A673 (cell line): Measurements from ENCODE around the gene OLIG1. TPM values are rescaled to one million over a fixed set of nuclear protein-coding genes. Genes with fewer than 3 reads are reported as not detected.

Experiments used
- BruUV-seq: library from RNA; stranded (reverse); fragments of 400-500 nt; replicated peaks from 2 replicates; lab custom pipeline; 2021; lab: Mats Ljungman, UMichigan
- CTCF ChIA-PET: fragments of 300-600 bp; sonication (Branson Sonifier 250); formaldehyde crosslinking; loops from one replicate; lab custom pipeline; 2022; ENCODE audit warnings: antibody characterized with exemption; lab: Charles Lee
- POLR2A ChIA-PET: fragments of 300-600 bp; sonication (Branson Sonifier 250); formaldehyde crosslinking; loops from one replicate; lab custom pipeline; 2022; ENCODE audit warnings: antibody characterized with exemption; ENCODE audit not compliant: low non-redundant PET; lab: Charles Lee
- DNase-seq: peaks from one replicate; pipeline ENCODE4 v3.0.0-alpha.2; 2015; ENCODE audit warnings: low spot score
- H3K27ac ChIP-seq: fragments of 200-600 bp; sonication (generic); 2 replicates; pipeline ENCODE4 v1.5.1; 2016; ENCODE audit warnings: mixed run types, low read depth, mild to moderate bottlenecking, mixed read lengths, antibody characterized with exemption, low read length; ENCODE audit not compliant: poor library complexity, severe bottlenecking
- H3K27me3 ChIP-seq: fragments of 200-600 bp; sonication (generic); replicated peaks from 2 replicates; pipeline ENCODE4 v1.6.1; 2017; ENCODE audit warnings: mixed run types, low read depth, mild to moderate bottlenecking, mixed read lengths, antibody characterized with exemption, low read length; ENCODE audit not compliant: insufficient read depth, poor library complexity
- H3K36me3 ChIP-seq: fragments of 200-600 bp; sonication (generic); 2 replicates; pipeline ENCODE4 v1.6.1; 2016; ENCODE audit warnings: mixed run types, mild to moderate bottlenecking, mixed read lengths, antibody characterized with exemption, low read length; ENCODE audit not compliant: insufficient read depth, poor library complexity, severe bottlenecking
- H3K4me1 ChIP-seq: fragments of 200-600 bp; sonication (generic); 2 replicates; pipeline ENCODE4 v1.6.1; 2017; ENCODE audit warnings: mixed run types, mild to moderate bottlenecking, mixed read lengths, antibody characterized with exemption, low read length; ENCODE audit not compliant: insufficient read depth, poor library complexity, severe bottlenecking
- H3K4me3 ChIP-seq: fragments of 200-600 bp; sonication (generic); 2 replicates; pipeline ENCODE4 v1.5.1; 2016; ENCODE audit warnings: low read depth, mixed run types, mild to moderate bottlenecking, mixed read lengths, low read length; ENCODE audit not compliant: poor library complexity, severe bottlenecking
- H3K9me3 ChIP-seq: fragments of 200-600 bp; sonication (generic); 2 replicates; pipeline ENCODE4 v1.6.1; 2016; ENCODE audit warnings: mixed run types, low read depth, mild to moderate bottlenecking, mixed read lengths, antibody characterized with exemption, low read length; ENCODE audit not compliant: poor library complexity, severe bottlenecking
- EZH2 ChIP-seq: fragments of 200-600 bp; sonication (generic); IDR thresholded peaks from 2 replicates; pipeline ENCODE4 v1.6.1; 2017; ENCODE audit warnings: borderline replicate concordance, low read depth, mild to moderate bottlenecking, mixed read lengths, antibody characterized with exemption, low read length; ENCODE audit not compliant: poor library complexity, severe bottlenecking
- intact Hi-C: fragments of 100-400 bp; cut with micrococcal nuclease; formaldehyde crosslinking; loops from one replicate; pipeline ENCODE4 v1.10.0; 2022; ENCODE audit not compliant: unreplicated experiment
- total RNA-seq: library from RNA; stranded (reverse); gene quantifications from 2 replicates; pipeline ENCODE4 v1.2.3, GENCODE V29; 2021
- TF ChIP-seq, protein P1 (sequence below): fragments of 300-800, 200-600 bp; sonication (generic); conservative IDR thresholded peaks from 2 replicates; pipeline ENCODE4 v1.5.1; 2017; ENCODE audit warnings: low read depth, mild to moderate bottlenecking, antibody characterized with exemption, low read length, moderate library complexity, mixed read lengths

OLIG1 gene
- total RNA-seq, 1 experiment from 2014 or later: not detected

DNA sequence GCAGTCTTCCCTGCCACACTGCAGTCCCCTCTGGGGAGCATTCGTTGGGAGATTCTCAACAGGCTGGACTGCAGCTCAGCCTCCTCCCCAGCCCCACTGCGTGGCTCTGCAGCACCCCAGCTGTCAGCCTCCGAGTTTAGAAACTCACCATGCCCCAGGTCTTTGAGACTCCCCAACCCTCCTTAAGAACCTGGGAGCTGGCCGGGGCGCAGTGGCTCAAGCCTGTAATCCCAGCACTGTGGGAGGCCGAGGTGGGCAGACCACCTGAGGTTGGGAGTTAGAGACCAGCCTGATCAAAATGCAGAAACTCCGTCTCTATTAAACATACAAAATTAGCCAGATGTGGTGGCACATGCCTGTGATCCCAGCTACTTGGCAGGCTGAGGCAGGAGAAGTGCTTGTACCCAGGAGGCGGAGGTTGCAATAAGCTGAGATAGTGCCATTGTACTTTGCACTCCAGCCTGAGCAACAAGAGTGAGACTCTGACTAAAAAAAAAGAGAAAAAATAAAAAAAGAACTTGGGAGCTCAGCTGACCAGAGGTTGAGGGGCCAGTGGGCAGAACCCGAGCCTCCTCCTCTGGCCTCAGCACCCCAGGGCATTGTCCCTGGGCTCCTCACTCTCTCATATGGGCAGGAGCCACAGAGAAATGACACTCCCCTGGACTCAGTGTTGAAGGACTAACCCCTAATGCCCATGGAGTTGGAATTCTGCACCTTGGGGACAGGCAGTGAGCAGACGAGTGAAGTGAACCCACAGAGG lies 38.6 kb upstream of the OLIG1 start:
- no peak overlapping the region for H3K4me3 ChIP-seq
- H3K27me3 ChIP-seq: peaks cover 95% of the 10 kb centered on the region
- H3K4me1 ChIP-seq: no peaks in the 10 kb centered on the region
- H3K9me3 ChIP-seq: no peaks in the 10 kb centered on the region
- H3K27ac ChIP-seq: no peak overlapping the region
- ChIA-PET POLR2A (no interaction called here), CTCF (no interaction called here)
- no TSS peak for BruUV-seq
- no peaks in the 10 kb centered on the region for H3K36me3 ChIP-seq
- TF ChIP-seq, protein P1, sequence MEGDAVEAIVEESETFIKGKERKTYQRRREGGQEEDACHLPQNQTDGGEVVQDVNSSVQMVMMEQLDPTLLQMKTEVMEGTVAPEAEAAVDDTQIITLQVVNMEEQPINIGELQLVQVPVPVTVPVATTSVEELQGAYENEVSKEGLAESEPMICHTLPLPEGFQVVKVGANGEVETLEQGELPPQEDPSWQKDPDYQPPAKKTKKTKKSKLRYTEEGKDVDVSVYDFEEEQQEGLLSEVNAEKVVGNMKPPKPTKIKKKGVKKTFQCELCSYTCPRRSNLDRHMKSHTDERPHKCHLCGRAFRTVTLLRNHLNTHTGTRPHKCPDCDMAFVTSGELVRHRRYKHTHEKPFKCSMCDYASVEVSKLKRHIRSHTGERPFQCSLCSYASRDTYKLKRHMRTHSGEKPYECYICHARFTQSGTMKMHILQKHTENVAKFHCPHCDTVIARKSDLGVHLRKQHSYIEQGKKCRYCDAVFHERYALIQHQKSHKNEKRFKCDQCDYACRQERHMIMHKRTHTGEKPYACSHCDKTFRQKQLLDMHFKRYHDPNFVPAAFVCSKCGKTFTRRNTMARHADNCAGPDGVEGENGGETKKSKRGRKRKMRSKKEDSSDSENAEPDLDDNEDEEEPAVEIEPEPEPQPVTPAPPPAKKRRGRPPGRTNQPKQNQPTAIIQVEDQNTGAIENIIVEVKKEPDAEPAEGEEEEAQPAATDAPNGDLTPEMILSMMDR: no peak
- no peak for TF ChIP-seq EZH2
- intact Hi-C loops: no loop called here
- DNase-seq: no peak

DNA sequence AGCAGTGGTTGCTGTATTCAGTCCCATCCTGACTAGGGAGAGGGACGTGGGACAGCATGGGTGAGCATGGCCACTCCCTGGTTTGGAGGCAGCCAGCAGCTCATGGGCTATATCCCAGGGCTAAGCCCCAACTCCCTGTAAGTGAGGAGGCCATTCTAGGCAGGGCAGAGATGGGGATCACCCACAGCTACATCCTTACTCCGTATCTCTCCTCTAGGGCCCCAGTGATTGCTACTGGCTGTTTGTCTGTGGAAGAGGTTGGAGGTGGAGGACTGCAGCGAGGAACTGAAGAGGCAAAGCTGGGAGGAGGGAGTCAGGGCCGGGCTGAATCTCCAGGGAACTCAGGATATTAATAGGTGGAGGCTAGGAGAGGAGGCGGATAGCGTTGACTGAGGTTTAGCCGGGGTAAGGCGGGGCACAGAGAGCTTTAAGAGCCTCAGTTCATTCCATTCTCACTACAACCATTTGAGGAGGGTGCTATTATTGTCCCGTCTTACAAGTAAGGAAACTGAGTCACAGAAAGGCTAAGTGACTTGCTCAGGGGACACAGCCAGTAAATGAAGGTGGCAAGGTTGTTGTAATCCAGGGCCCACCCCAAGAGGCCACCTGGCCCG lies 37.4 kb upstream of the OLIG1 start:
- H3K27ac ChIP-seq: no peak overlapping the region

DNA sequence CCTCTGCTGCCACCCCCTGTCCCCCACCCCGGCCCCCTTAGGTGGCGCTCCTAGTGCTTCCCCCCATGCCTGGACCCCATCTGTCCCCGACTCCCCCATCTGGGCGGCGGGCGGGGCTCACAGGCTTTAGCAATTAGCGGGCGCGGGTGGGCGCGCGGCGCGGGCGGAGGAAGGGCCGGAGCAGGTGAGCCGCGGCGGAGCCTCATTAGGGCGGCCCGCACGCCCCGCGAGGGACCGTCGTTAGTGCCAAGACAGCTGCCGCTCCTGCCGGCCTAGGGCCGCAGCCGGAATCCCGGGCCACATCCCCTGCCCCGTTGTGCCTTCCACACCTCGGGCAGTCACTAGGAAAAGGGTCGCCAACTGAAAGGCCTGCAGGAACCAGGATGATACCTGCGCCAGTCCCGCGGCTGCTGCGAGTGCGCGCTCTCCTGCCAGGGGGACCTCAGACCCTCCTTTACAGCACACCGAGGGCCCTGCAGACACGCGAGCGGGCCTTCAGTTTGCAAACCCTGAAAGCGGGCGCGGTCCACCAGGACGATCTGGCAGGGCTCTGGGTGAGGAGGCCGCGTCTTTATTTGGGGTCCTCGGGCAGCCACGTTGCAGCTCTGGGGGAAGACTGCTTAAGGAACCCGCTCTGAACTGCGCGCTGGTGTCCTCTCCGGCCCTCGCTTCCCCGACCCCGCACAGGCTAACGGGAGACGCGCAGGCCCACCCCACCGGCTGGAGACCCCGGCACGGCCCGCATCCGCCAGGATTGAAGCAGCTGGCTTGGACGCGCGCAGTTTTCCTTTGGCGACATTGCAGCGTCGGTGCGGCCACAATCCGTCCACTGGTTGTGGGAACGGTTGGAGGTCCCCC lies 36.6 kb upstream of the OLIG1 start:
- ChIA-PET POLR2A (no interaction called here), CTCF (no interaction called here)
- no peaks in the 10 kb centered on the region for H3K36me3 ChIP-seq
- no peaks in the 10 kb centered on the region for H3K9me3 ChIP-seq
- H3K27ac ChIP-seq: no peak overlapping the region
- H3K27me3 ChIP-seq: peaks cover 93% of the 10 kb centered on the region
- no peak for DNase-seq
- intact Hi-C loops: no loop called here
- BruUV-seq: no TSS peak
- TF ChIP-seq, protein P1: no peak
- peak; percentile 71 for TF ChIP-seq EZH2
- H3K4me3 ChIP-seq: no peak overlapping the region
- H3K4me1 ChIP-seq: no peaks in the 10 kb centered on the region

More for the DNA sequence above, 37.4 kb upstream of the OLIG1 start:
- intact Hi-C loops: no loop called here
- no peaks in the 10 kb centered on the region for H3K9me3 ChIP-seq
- TF ChIP-seq, protein P1: no peak
- no peak for TF ChIP-seq EZH2
- peaks cover 95% of the 10 kb centered on the region for H3K27me3 ChIP-seq
- H3K4me1 ChIP-seq: no peaks in the 10 kb centered on the region
- ChIA-PET POLR2A (interaction anchor here (0.5 kb wide), 1 partner anchor 754 kb away, joined by 7 read pairs; the partner anchor contains the start of gene MIS18A), CTCF (interaction anchor here (0.6 kb wide), 1 partner anchor 17 kb away, joined by 5 read pairs; no protein-coding TSS in a partner anchor)
- H3K4me3 ChIP-seq: no peak overlapping the region
- H3K36me3 ChIP-seq: no peaks in the 10 kb centered on the region
- no TSS peak for BruUV-seq
- DNase-seq: no peak
